Activated naive CD4-positive, alpha-beta T cell treated with anti-CD3 and anti-CD28 coated beads for 36 hours (primary cell): Measurements from ENCODE around the gene THSD7A. TPM values are rescaled to one million over a fixed set of nuclear protein-coding genes. Genes with fewer than 3 reads are reported as not detected.

ENCODE experiments used
- CTCF ChIA-PET: fragments of 350-600 bp; sonication (Branson Sonifier 250); formaldehyde crosslinking; loops from one replicate; lab custom pipeline; 2021; ENCODE audit warnings: antibody characterized with exemption; lab: Charles Lee
- DNase-seq: peaks from one replicate; pipeline ENCODE4 v3.0.0-alpha.2; 2020
- H3K27ac Mint-ChIP-seq: one replicate; pipeline ENCODE4 v1.8.0; 2021; ENCODE audit warnings: mild to moderate bottlenecking, mixed read lengths
- H3K27me3 Mint-ChIP-seq: one replicate; pipeline ENCODE4 v1.8.0; 2021; ENCODE audit warnings: low read depth, mixed read lengths
- H3K36me3 Mint-ChIP-seq: one replicate; pipeline ENCODE4 v1.8.0; 2021; ENCODE audit warnings: low read depth, mixed read lengths
- H3K4me1 Mint-ChIP-seq: one replicate; pipeline ENCODE4 v1.8.0; 2021; ENCODE audit warnings: low read depth, mixed read lengths
- H3K4me3 Mint-ChIP-seq: one replicate; pipeline ENCODE4 v1.8.0; 2021; ENCODE audit warnings: mild to moderate bottlenecking, moderate library complexity, mixed read lengths
- H3K9me3 Mint-ChIP-seq: one replicate; pipeline ENCODE4 v1.8.0; 2021; ENCODE audit warnings: mixed read lengths
- intact Hi-C: fragments of 100-400 bp; cut with micrococcal nuclease; formaldehyde crosslinking; loops from one replicate; pipeline ENCODE4 v1.15.1; 2023
- total RNA-seq, 2 experiments: library from RNA; stranded (reverse); gene quantifications; one replicate each; pipeline ENCODE4 v1.2.3, GENCODE V29; 2021

THSD7A gene
- total RNA-seq, 2 experiments from 2014 or later: not detected

DNA sequence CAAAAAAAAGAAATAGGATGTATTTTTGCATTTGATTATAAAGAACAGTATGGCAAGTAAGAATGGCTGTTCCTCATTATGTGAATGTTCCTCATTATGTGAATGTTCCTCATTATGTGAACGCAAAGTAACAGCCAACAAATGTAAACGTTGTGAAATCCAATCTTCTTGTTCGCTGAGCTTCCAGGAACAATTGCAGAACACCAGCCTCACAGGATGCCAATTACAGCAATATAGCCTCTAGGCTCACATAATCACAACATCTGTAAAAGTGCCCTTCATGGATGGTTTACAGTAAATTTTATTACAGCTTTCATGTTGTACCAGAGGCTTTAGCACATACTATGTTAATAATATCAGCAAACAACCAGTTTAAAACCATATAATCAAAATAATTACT, 71.6 kb downstream of the THSD7A start:
- intact Hi-C loops: no loop called here
- H3K9me3 Mint-ChIP-seq: no peaks in the 10 kb centered on the region
- H3K36me3 Mint-ChIP-seq: no peaks in the 10 kb centered on the region
- H3K27me3 Mint-ChIP-seq: no peaks in the 10 kb centered on the region
- H3K27ac Mint-ChIP-seq: no peak overlapping the region
- CTCF ChIA-PET: no interaction called here
- no peak overlapping the region for H3K4me3 Mint-ChIP-seq
- H3K4me1 Mint-ChIP-seq: no peaks in the 10 kb centered on the region
- DNase-seq: no peak

DNA sequence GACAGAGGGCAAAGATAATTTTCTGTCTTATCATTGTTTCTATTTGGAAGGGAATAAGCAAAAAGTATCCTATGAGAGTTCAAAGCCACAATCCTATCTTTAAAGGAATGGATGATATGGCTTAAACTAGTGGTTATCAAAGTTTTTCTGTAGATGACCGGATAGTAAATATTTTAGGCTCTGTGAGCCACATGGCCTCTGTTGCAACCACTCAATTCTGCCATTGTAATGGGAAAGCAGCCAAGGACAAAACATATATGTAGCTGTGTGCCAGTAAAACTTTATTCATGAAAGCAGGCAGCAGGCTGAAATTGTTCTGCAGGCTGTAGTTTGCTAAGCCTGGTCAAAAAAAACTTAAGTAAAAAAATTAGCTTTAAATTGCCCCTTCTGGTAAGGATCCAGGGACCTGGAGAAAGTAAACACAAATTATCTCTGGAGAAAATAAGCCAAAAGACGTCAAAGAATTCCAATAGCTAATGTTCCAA, 73.3 kb downstream of the THSD7A start:
- intact Hi-C loops: no loop called here
- CTCF ChIA-PET: no interaction called here

DNA sequence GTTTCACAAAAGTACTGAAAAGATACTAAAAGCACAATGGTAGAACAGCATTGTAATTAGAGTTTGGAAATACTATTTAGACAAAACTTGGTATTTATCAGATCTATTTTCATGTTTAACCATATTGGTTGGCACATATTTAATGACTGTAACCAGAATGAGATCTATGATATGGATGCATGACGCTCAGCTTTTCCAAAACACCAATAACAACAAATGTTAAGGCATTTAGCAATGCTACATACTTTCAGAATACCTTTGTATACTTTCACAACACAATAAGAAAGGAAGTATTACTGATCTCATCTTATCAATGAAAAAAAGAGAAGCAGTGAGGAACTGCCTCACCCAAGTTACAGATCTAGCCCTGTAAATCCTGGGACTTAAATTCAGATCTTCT, 74.8 kb downstream of the THSD7A start:
- no peaks in the 10 kb centered on the region for H3K9me3 Mint-ChIP-seq
- DNase-seq: no peak
- CTCF ChIA-PET: no interaction called here
- H3K4me3 Mint-ChIP-seq: no peak overlapping the region
- H3K27me3 Mint-ChIP-seq: no peaks in the 10 kb centered on the region
- intact Hi-C loops: no loop called here
- no peak overlapping the region for H3K27ac Mint-ChIP-seq
- no peaks in the 10 kb centered on the region for H3K36me3 Mint-ChIP-seq
- no peaks in the 10 kb centered on the region for H3K4me1 Mint-ChIP-seq

More for the DNA sequence above, 73.3 kb downstream of the THSD7A start:
- no peak overlapping the region for H3K4me3 Mint-ChIP-seq
- H3K9me3 Mint-ChIP-seq: no peaks in the 10 kb centered on the region
- H3K4me1 Mint-ChIP-seq: no peaks in the 10 kb centered on the region
- no peaks in the 10 kb centered on the region for H3K36me3 Mint-ChIP-seq
- no peak overlapping the region for H3K27ac Mint-ChIP-seq
- H3K27me3 Mint-ChIP-seq: no peaks in the 10 kb centered on the region
- no peak for DNase-seq

DNA sequence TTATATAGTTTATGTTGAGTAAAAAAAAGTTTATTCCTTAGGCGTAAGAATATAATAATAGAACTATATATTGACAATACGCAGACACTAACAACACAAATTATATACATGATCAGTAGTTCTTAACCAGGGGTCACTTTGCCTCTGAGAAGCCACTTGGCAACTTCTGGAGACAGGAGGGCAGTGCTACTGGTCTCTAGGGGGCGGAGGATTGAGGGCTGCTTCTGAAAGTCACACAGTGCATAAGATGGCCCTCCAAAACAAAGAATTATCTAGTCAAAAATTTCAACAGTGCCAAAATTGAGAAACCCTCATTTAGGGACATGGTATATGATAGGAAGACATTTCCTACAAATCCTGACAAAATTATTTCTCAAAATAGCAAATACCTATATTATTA, 77.1 kb downstream of the THSD7A start:
- Mint-ChIP-seq H3K9me3 (no peaks in the 10 kb centered on the region), H3K27me3 (no peaks in the 10 kb centered on the region), H3K4me1 (no peaks in the 10 kb centered on the region), H3K36me3 (no peaks in the 10 kb centered on the region), H3K27ac (no peak overlapping the region), H3K4me3 (no peak overlapping the region)
- DNase-seq: no peak
- intact Hi-C loops: no loop called here
- CTCF ChIA-PET: no interaction called here

DNA sequence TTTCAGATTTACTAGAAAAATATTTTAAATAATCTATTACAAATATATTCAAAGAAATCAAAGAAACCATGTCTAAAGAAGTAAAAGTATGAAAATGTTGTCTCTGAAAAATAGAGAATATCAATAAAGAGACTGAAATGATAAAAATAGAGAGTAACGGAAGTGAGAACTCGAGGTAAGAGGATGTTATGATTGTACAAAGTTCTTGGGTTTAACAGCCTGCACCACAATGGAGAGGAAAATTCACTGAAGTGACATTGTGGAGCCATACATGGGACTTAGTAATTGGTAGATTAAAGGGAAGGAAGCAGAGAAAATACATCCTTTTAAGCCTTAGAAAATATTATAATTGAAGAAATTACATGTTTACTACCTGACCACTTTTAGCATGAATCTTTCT, 77.9 kb downstream of the THSD7A start:
- no peak overlapping the region for H3K27ac Mint-ChIP-seq
- no peaks in the 10 kb centered on the region for H3K4me1 Mint-ChIP-seq
- H3K4me3 Mint-ChIP-seq: no peak overlapping the region
- no peaks in the 10 kb centered on the region for H3K27me3 Mint-ChIP-seq
- H3K36me3 Mint-ChIP-seq: no peaks in the 10 kb centered on the region
- CTCF ChIA-PET: no interaction called here
- H3K9me3 Mint-ChIP-seq: no peaks in the 10 kb centered on the region
- intact Hi-C loops: no loop called here
- DNase-seq: no peak

DNA sequence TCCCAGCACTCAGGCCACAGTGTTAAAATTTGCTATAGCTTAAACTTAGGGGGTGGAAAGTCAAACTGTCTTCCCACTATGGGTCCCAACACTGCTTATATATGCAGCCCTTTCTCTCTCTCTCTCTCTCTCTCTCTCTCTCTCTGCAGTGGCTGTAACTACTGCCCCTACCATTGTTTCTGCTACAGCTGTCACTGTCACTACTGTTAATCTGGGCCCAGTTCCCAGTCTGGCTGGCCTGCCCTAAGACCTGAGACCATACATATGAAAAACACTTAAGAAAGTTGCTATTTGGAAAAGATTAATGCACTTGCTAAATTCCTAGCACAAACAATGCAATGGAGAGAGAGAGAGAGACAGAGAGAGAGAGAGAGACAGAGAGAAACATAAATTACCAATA, 78.6 kb downstream of the THSD7A start:
- Mint-ChIP-seq H3K9me3 (no peaks in the 10 kb centered on the region), H3K4me3 (no peak overlapping the region), H3K27ac (no peak overlapping the region), H3K36me3 (no peaks in the 10 kb centered on the region), H3K27me3 (no peaks in the 10 kb centered on the region), H3K4me1 (no peaks in the 10 kb centered on the region)
- CTCF ChIA-PET: no interaction called here
- intact Hi-C loops: no loop called here
- DNase-seq: no peak

DNA sequence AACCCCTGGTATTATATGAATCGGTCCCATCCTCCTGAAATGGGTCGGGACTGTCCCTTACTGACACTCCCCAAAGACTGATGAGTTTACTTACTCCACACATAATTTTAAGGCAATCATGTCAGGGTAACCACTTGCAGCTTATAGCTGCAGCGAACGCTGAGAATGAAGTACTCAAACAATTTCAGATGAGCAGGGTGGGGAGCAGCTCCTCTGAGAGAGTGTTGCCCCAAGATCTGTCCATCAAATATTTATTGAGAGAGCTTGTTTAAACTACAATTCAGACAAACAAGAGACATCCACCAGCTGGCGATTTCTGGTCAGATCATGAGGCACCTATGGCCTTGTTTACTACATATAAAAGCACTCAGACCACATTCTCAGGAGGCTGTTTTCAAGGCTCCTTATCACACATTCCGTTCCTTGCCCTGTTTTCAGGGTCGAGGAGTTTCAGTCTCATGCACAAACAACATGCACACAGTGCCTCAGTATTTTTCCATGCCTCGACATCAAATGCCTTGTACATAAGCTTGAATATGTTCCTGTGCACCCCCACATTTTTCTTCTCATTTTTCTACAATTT, 80.1 kb downstream of the THSD7A start:
- Mint-ChIP-seq H3K36me3 (no peaks in the 10 kb centered on the region), H3K4me1 (no peaks in the 10 kb centered on the region), H3K4me3 (no peak overlapping the region), H3K9me3 (no peaks in the 10 kb centered on the region), H3K27me3 (no peaks in the 10 kb centered on the region), H3K27ac (no peak overlapping the region)
- no peak for DNase-seq
- CTCF ChIA-PET: no interaction called here
- intact Hi-C loops: no loop called here

DNA sequence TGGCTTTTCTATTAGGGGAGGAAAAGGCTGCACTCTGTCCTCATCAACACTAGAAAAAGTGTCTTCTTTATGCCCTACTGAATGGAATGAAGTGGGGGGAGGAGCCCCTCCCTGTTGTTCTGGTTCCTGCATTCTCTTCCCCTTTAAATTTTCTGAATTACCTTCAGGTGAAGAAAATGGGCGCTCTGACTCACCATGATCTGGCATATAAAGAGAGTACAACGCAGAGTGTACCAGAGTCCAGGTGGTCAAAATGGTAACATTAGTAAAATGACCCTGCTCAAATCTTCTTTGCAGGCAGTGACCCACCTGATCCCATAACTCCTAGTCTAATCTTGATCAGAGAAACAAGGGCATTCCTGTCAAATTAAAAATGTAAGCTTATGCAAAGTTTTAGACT, 80.7 kb downstream of the THSD7A start:
- no peaks in the 10 kb centered on the region for H3K9me3 Mint-ChIP-seq
- no peak for DNase-seq
- CTCF ChIA-PET: no interaction called here
- H3K4me1 Mint-ChIP-seq: no peaks in the 10 kb centered on the region
- no peaks in the 10 kb centered on the region for H3K27me3 Mint-ChIP-seq
- intact Hi-C loops: no loop called here
- H3K27ac Mint-ChIP-seq: no peak overlapping the region
- H3K4me3 Mint-ChIP-seq: no peak overlapping the region
- H3K36me3 Mint-ChIP-seq: no peaks in the 10 kb centered on the region

DNA sequence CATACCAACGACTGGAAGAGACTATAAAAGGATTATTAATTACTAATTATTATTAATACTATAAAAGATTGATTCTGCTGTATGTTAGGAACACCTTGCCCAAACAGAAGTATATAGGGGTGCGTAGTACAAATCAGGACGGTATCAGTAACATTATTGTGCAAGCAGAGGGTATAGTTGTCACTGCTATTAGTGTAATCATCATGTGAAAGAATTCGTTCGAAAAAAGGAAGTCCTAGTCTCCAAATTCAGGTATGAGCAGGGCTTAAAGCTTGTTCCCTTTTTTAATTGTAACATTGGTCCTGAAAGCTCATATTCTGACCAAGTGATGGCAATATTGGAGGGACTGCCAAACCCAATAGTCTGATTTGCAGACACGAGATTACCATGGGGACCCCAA, 81.8 kb downstream of the THSD7A start:
- intact Hi-C loops: no loop called here
- Mint-ChIP-seq H3K27me3 (no peaks in the 10 kb centered on the region), H3K9me3 (no peaks in the 10 kb centered on the region), H3K4me1 (no peaks in the 10 kb centered on the region), H3K4me3 (no peak overlapping the region), H3K36me3 (no peaks in the 10 kb centered on the region), H3K27ac (no peak overlapping the region)
- CTCF ChIA-PET: no interaction called here
- DNase-seq: no peak

DNA sequence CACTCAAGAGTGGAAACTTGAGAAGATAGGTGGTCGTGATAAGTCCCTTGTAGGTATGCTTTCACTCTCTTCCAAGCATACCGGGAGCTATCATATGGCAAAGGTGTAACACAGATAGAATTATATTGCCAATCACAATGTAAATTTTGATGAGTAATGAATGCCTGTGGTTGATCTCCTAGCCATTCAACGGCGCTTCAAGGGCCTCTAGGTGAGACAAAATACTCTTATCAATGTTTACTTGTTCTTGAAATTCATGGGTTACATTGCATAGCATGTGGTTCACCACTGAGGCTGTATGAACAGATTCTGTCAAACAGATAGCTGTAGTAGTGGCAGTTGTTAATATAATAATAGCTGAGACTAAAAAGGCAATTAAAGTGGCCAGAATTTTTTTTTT, 82.4 kb downstream of the THSD7A start:
- intact Hi-C loops: no loop called here

DNA sequence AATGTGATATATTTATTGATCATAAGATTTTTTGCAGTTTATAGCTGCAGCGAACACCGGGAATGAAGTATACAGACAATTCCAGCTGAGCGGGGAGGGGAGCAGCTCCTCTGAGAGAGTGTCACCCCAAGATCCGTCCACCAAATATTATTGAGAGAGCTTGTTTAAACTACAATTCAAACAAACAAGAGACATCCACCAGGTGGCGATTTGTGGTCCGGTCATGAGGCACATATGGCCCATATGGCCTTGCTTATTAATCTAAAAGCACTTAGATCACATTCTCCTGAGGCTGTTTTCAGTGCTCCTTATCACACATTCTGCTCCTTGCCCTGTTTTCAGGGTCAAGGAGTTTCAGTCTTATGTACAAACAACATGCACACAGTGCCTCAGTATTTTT, 83.1 kb downstream of the THSD7A start:
- no peaks in the 10 kb centered on the region for H3K4me1 Mint-ChIP-seq
- no peaks in the 10 kb centered on the region for H3K36me3 Mint-ChIP-seq
- intact Hi-C loops: no loop called here
- no peak overlapping the region for H3K27ac Mint-ChIP-seq
- CTCF ChIA-PET: interaction anchor here (1.2 kb wide), 1 partner anchor 30 kb away, joined by 3 read pairs; no protein-coding TSS in a partner anchor
- H3K4me3 Mint-ChIP-seq: no peak overlapping the region
- DNase-seq: no peak
- no peaks in the 10 kb centered on the region for H3K27me3 Mint-ChIP-seq
- no peaks in the 10 kb centered on the region for H3K9me3 Mint-ChIP-seq

More for the DNA sequence above, 82.4 kb downstream of the THSD7A start:
- no peak overlapping the region for H3K4me3 Mint-ChIP-seq
- CTCF ChIA-PET: interaction anchor here (1.2 kb wide), 1 partner anchor 29 kb away, joined by 3 read pairs; no protein-coding TSS in a partner anchor
- H3K27ac Mint-ChIP-seq: no peak overlapping the region
- H3K27me3 Mint-ChIP-seq: no peaks in the 10 kb centered on the region
- no peaks in the 10 kb centered on the region for H3K36me3 Mint-ChIP-seq
- no peaks in the 10 kb centered on the region for H3K9me3 Mint-ChIP-seq
- H3K4me1 Mint-ChIP-seq: no peaks in the 10 kb centered on the region
- no peak for DNase-seq

DNA sequence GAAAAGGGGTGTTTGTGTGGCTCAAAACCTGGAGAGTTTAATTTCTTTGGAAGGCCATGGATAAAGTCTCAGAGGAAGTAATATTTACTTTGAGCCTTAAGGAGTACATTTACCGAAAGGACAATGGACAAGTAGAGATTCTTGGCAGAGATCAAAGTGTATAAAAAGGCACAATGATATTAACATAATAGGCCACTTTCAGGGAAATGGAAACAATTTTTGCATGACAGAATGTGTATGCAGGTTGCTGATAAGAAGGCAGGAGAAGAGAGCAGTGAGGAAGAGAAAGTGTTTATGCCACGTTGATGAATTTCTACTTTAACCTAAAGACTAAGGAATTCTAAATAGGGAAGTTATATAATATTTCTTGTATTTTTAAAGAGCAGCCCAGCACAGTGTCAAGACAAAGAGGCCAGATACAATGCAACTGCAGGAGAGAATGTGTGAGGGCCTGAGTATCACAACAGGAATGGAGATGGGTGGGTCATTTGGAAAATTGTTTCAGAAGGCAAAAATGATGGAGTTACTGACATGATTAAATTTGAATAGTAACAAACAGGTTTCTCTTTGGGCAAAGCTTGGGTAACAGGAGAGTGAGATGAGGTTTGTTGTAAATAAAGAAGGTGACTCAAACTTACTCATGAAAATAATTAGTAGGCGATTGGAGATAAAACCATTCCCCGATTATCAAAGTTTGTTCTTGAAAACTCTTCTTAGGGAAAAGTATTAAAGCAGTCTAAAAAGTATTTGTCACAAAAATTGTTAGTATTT, 84.1 kb downstream of the THSD7A start:
- H3K27ac Mint-ChIP-seq: no peak overlapping the region
- DNase-seq: no peak
- H3K4me1 Mint-ChIP-seq: no peaks in the 10 kb centered on the region
- no peaks in the 10 kb centered on the region for H3K9me3 Mint-ChIP-seq
- intact Hi-C loops: no loop called here
- CTCF ChIA-PET: no interaction called here
- H3K4me3 Mint-ChIP-seq: no peak overlapping the region
- H3K27me3 Mint-ChIP-seq: no peaks in the 10 kb centered on the region
- H3K36me3 Mint-ChIP-seq: no peaks in the 10 kb centered on the region

DNA sequence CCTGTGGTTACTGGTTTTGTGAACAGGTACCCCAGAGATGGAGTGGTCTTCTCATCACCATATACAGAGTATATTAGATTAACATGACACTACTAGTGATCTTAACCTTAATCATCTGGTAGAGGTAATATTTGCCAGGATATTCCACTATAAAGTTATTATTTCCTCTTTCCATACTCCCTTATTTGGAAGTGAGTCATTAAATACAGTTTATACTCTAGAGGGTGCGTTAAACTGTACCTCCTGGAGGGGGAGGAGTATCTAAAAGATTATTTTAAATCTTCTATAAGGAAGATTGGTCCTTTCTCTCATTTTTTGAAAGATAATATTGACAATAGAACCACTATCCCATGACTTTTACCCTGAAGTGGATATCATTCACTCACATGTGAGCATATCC, 85.4 kb downstream of the THSD7A start:
- H3K27me3 Mint-ChIP-seq: no peaks in the 10 kb centered on the region
- intact Hi-C loops: no loop called here
- no peaks in the 10 kb centered on the region for H3K9me3 Mint-ChIP-seq
- no peak for DNase-seq
- CTCF ChIA-PET: no interaction called here
- no peaks in the 10 kb centered on the region for H3K4me1 Mint-ChIP-seq
- no peak overlapping the region for H3K27ac Mint-ChIP-seq
- no peaks in the 10 kb centered on the region for H3K36me3 Mint-ChIP-seq
- no peak overlapping the region for H3K4me3 Mint-ChIP-seq
